HL-60/S4 treated with phorbol 12-myristate 13-acetate at 8.2 ng/mL for 4 days and 3 days (cell line): ENCODE measurements around the gene LRRTM1.

Experiments used
- in situ Hi-C: fragments of 300-500 bp; cut with MboI; formaldehyde crosslinking; loops from 2 replicates; pipeline ENCODE4 v1.15.0; 2022; ENCODE audit warnings: low sequenced_read_pairs

LRRTM1 gene

DNA sequence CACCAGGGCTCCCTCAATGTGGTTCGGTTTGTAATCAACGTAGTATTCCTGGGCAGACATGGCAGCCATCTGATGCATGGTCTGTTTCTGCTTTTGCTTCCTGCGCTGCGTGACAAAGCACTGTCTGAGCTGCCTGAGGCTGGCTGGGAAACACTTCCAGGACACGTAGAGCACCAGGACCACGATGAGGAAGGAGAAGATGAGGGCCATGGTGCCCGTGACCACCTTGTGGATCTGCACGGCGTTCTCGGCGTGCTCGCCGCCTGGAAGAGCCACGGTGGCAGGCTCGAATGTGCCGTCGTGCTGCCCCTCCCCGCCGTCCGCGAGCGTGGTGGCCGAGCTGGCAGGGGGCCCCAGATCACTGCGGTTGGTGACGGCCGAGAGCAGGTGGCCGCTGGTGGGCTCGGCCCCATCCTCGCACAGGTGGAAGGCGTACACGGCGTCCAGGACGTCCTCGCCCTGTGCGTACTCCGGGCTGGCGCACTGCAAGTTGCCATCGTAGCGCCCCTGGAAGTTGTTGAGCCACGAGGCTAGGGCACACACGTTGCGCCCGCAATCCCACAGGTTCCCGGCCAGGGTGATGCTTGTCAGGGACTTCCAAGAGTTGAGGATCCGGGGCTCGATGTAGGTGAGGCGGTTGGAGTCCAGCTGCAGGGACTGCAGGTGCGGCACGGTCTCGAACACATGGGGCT lies 2.1 kb downstream of the LRRTM1 start:
- in situ Hi-C loops, result no loop called here

DNA sequence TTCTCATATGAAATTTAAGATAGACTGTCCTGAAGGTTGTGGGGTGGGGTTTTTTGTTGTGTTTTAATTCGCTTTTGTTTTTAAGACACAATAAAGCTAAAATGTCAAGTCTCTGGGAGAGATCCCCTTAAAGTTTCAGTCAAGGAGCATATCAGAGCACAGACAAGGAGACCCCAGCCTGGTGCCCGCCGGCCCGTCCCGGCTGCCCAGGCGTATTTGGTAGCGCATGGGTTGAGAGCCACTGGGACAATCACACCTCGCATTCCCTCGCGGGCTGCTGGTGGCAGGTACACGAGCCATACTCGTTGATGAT lies 2.6 kb downstream of the LRRTM1 start:
- in situ Hi-C loops, result no loop called here

DNA sequence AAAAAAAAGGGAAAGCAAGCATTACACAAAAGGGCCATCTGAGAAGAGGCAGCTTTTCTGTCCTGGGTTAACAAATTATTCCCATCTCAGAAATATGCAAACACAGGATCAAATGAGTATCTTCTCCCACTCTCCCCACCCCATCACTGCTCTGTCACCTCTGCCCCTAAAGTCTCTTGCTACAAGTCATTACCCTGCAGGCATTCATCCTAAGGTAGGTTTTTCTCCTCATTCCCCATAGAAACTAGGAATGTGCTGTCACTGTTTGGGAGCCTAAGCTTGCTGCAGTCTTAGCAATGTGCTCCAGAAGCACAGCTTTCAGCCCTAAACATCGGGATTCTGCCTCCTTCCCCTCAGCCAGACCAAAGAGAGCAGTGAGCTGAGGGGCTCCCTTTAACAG lies 3.6 kb downstream of the LRRTM1 start:
- in situ Hi-C loops, result no loop called here

DNA sequence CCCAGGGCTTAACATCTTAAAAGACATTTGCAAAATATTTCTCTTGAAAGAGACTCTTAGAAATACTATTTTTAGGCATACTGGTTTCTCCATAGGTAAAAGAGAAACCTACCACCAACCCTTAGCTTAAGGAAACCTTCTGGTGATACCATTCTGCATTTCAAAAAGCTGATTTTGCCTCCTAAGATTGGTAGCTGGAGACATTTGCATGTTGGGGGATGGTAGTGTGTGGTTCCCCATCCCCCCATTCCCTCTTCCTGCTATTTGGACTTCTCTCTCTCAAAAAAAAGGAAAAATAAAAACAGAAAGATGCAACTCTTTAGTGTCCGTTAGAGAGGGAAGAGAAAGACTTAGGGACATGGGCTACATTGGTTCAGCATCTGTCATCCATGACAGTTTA lies 4.2 kb downstream of the LRRTM1 start:
- in situ Hi-C loops, result no loop called here

DNA sequence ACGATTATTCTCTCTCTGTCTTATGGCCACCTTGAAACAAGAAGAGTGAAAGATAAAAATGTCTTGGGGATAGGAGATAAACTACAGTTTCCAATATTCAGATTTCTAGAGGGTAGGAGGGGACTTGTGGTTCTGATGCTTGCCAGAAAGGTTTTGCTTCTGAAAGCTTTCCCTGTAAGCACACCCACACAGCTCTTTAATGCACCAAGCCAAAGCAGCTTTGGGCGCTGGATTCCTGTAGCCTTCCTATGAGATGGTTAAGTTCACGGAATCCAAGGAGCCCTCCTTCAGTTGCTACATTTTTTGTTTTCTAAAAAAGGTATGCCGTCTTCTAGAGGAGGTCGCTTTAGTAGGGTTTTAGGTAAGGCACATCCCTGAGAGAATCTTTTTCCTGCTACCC lies 4.9 kb downstream of the LRRTM1 start:
- in situ Hi-C loops, result no loop called here

DNA sequence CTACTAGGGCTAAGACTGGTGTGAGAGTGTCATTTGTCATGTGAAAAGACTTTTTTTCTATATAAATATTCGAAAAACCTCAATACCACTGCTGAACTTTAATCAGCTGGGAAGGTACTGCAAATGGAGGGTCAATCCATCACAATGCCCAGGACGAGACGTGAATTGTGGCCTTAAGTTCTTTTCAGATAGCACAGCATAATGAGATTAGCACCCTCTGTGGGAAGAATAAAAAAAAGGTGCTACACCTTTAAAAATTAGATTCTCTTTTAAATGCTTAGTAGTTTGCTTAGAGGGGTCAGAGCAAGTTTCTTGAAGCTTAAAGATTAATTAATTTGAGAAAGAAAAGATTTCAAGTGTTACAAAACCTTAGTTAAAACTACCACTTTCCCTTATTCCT lies 5.6 kb downstream of the LRRTM1 start:
- in situ Hi-C loops, result no loop called here

DNA sequence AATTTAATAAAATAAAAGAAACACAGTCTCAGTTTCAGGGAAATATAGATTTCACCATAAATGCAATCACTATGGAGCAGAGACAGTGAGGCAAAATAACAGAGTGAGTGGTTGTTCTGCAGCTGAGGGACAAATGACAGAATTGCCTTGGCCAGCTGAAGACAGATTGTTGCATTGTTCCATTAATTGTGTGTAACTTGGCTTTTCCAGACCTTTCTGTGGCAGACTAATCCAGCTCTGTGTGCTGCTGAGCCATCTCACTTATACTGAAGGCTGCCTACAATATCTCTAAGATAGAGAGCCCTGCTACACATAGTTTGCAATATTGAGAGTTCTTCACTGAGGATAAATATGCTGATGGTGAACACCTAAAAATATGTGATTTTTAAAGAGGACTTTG lies 11.5 kb downstream of the LRRTM1 start:
- in situ Hi-C loops, result no loop called here

DNA sequence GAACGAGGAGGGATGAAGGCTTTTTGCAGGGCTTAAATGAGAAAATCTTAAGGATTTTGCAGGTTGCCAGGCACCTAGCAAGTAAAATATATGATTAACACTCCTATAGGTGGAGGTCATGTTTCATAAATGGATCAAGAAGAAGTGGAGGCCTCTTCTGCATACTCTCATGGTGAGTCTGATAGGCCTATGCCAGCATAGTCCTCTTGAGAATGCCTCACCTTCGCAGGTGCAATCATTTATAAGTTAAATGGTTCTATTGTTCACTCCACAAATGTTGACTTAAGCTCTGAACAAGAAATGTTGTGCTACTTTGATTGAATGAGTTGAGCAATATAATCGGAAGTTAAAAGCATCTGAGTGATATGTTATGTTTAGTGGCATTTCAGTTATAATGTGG lies 12.1 kb downstream of the LRRTM1 start:
- in situ Hi-C loops, result no loop called here

DNA sequence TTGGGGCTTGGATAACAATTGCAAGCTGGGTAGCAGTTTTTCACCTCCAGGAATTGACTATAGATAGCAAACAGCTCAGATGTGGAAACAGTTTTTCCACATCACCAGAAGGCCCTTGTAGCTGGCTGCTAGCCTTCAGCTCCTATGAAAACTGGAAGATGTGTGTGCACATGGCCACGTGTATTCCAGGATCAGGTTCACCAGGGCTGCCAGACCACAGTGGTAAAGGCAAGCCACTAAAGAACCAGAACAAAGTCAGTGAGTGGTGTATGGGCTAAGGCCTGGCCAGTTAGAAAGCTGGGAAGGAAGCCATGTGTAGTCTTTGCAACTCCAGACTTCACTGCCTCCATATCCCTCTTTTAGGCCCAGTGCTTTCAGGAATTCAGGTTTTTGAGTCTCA lies 12.9 kb downstream of the LRRTM1 start:
- in situ Hi-C loops, result no loop called here

DNA sequence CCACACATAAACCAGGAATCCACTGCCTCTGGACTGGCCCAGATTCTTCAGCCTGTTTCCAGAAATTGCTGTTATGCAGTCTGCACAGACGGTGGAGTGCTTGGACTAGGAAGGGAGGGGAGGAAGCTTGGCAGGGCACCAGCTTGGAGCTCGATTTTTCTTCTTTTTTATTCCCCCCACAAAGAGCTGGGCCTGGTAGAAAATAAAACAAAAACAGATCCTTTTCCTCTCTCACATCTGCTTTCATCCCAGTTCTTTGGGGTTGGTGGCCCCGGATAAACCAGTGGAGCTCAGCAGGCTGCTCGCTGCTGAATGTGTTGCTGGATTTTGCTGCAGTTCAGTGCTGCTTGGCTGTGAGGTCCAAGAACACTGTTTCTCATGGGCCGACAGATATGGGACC lies 16.0 kb downstream of the LRRTM1 start:
- in situ Hi-C loops, result no loop called here

DNA sequence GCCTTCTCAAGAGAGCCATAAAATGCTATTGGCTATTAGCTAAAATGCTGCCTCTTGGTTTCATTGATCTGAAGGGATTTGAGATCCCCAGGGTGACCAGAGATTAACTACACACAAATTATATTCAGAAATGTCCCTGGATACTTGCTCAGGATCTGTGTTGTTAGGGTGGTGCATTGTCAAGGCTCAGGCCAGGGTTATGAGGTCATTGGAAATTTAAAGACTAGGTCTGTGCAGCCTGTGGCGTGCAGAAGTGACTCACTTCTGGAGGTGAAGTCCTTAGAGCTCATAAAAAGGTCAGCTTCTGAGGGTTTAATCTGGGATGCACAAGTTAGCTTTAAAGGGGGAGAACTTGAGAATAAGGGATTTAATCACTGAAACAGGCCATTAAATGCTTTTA lies 23.5 kb downstream of the LRRTM1 start:
- in situ Hi-C loops, result no loop called here

DNA sequence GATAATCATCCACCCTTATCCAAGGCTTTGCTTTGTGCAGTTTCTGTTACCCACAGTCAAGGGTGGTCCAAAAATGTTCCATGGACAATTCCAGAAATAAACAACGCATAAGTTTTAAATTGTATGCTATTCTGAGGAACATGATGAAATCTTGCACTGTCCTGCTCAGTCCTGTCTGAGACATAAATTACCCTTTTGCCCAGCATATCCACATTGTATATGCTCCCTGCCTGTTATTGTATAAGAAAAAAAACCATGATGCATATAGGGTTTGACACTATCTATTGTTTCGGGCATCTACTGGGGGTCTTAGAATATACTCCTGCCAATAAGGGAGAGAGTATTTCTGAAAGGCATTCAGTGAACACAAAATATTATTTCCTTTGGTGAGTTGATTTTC lies 24.0 kb downstream of the LRRTM1 start:
- in situ Hi-C loops, result no loop called here

DNA sequence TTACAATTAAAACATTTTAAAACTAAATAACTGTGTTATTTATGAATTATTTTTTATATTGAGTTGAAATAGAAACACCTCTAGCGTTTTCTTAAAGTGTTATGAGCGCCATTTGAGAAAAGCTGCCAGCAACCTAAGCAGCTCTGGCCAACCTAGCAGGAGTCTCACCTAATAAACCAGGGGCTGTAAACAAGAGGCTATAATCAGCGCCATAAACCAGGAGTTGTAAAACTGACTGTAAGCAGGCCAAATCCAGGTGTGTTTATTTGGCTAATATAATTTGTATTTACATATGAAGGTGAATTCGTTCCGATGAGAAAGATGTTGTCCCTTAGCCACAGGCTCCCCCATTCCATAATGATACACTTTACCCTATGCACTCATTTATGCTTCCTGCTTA lies 34.7 kb downstream of the LRRTM1 start:
- in situ Hi-C loops, result no loop called here

DNA sequence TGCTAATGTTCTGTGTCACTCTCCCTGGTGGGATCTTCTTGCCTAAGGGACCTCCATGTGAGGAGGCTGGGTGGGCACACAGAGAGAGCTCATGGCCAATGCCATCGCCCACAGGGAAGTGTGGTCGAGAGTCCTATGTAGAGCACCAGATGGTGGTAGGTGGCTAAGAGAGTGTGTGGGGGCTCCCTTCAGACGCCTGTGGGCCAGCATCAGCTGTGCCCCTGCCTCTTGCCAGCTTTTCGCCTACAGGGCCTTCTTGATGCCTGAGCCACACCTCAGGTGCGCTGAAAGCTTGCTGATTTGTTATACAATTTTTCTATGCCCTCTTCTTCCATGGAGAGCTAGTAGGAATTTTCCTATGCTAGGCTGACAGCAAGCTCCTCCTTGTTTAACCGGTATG lies 38.3 kb downstream of the LRRTM1 start:
- in situ Hi-C loops, result no loop called here

DNA sequence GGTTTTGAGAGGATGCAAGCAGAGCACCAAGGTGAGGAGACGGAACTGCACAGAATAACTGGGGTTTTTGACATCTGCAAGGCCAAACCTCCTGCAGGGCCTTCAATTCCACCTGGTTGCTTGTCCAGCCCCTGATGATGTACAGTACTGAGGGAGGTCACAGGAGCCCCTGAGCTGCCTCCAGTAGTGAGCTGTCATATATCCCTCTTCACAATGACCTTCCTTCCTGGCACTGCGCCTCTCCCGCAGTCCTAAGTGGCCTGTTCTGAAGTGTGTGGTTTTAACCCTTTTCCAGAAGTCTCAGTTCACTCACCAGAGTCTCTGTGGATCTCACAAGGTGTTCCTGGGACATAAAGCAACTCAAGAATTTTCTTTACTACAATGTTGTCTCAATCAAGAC lies 45.3 kb downstream of the LRRTM1 start:
- in situ Hi-C loops, result no loop called here

DNA sequence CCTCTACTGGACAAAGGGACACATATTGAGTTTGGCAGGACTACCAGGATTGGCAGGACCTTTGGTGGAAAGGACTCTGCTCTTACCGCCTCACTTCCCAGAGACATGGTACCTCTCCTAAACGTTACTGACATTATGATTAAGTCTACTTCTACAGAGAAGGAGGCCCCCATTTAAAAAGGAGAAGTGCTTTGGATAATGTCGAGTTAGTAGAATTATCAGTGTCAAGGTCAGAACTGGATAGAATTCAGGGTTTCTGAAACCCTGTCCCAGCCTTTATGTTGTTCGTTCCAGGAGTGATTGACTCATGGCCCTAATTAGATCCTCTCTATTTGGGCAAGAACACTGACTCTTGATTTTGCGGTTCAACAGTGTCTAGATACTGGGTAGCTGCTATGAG lies 45.8 kb downstream of the LRRTM1 start:
- in situ Hi-C loops, result no loop called here

DNA sequence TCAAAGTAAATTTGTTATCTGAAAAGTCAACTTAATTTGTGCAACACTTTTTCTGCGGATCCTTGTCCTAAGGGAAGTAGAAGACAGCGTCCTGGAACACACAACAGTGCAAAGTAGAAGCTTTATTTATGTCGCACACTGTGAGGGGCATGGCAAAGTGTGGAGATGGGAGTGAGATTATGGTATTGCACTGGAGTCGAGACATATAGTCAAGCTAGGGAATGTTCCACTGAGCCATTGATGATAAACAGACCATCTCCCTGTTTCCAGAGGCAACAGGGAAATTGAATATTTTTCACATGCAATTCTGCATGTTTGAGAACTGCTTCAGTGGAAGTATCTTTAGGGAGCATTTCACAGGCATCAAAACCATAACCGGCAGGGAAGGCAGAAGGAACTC lies 46.2 kb downstream of the LRRTM1 start:
- in situ Hi-C loops, result no loop called here

DNA sequence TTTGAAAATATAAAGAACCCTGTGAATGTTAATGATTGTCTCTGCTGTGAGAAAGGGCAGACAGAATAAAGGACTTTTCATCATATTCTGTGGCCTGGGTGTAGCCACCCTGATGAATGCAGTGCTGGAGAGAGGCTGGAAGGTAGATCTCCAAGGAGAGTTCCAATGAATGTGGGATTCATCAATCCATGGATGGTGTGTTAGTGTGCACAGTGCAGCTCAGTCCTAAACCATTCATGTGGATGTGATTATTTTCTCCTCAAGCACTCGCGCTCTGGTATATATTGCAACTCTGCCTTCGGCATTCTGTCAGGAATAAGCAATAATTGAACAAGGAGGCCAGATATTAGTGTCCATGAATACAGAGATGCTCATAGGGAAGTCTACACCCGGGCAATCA lies 47.1 kb downstream of the LRRTM1 start:
- in situ Hi-C loops, result no loop called here

DNA sequence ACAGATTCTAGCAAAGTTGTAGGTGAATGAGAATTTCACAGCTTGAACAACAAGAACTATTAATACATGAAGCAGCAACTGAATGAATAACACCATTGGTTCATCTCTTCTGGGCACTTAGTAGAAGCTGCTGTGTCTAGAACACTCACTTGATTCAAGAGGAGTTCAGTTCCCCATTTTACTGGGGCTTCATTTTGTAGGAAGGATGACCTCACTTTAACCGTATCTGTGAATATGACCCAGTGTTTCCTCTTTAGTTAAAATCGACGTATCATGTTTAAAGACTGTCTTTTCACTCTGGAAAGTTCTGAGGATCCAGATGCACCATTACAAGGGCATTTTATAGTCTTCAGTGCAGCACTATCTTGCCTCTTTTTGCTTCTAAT lies 47.8 kb downstream of the LRRTM1 start:
- in situ Hi-C loops, result no loop called here

DNA sequence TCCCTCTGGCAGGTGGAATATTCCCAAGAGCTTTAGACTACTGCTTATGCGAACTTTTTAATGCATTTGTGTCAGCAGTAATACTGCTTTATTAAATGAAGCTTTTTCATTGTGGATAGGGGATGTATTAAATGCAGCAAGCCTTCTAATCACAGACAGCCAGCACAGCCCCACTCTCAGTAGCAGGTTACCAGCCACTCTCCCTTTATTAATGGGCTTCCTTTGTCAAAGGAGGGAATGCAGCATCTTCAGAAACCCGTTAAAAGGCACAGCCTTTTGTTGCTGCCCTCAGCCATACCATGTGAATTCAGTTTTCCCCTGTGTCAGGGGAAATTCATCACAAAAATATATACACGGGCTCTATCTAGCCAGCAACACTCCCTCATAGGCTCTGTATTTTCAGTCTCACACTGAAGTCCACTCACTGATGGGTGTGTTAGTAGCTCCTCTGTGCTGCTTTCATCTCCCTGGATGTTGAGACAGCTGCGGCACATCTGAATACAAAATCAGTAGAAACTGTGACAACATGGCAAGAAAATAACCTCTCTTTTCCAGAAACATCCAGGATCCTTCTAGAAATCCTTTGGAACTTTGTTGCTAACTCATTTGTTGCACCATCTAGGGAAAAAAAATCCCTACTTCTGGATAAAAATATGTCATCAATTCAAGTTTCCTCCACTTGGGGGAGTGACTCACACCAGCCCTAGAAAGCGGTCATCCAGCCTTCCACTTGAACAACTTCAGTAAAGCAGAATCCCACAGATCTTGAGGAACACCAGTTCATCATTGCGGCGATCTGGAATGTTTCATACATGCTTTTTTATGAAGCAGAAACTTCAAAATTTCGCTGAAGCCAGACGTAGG lies 48.4 kb downstream of the LRRTM1 start:
- in situ Hi-C loops, result no loop called here

DNA sequence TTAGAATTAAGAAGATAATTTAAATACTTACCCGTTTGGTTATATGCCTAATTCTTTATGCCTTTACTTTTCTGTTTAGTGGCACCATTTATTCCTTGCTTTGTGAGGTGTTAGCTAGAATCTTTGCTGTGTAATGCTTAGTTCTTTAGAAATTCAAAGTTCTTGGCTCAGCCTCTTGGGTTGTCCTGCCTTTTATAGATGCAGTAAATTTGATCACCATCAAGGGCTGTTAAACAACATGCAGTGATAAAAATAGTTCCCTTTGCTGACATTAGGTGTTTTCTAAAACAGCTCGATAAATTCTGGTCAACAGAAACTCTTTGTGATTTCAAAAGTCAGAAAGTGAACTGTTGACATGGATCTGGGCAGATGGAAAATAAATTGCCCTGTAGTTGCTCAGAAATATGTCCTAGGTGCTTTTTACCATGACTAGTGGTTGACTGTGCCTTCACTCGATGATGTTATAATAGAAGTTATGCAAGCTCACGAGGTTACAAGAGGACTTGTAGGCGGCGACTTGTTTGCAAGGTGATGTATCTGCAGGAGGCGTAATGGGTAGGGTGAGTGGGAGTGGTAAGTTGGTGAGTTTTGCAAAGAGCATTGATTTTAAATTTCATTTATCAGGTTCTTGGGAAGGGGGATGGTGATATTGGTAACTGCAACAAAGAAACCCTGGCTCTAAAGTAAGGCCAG lies 52.1 kb downstream of the LRRTM1 start:
- in situ Hi-C loops, result no loop called here
